ENCODE measurements around the gene TMEM81. TPM values are rescaled to one million over a fixed set of nuclear protein-coding genes. Genes with fewer than 3 reads are reported as not detected.

Gene TMEM81
- total RNA-seq, 1 experiment from 2014 or later = 4.2 TPM

DNA sequence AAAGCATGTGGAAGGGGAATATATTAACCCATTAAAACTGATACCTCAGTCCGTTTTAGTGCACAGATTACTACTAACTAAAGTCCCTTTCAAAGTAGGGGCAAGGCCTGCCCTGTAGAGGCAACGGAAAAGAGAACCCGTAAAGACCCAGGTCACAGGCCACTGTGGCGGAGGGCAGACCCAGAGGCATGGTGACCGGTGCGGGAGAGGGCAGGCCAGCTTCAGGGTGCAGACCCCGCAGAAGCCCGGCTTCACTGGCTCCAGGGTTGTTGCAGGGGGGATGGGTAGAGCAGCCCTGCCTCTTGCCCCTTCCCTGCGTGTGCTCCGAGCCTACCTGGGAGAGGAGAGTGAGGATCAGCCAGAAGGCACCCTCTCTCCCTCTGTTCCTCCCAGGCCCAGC, 23.5 kb downstream of the TMEM81 start:
- BruUV-seq (replicated peaks) = no TSS peak
- peaks cover 30% of the 10 kb centered on the region for H3K27me3 Mint-ChIP-seq (ENCODE audit: insufficient read depth, unreplicated experiment)
- no peaks in the 10 kb centered on the region for H3K9me3 Mint-ChIP-seq (ENCODE audit: unreplicated experiment)
- no peaks in the 10 kb centered on the region for H3K4me1 Mint-ChIP-seq (ENCODE audit: insufficient read depth, unreplicated experiment)
- intact Hi-C loops (cut with micrococcal nuclease) = loop anchor here (1.0 kb wide), 3 partner anchors 71 to 196 kb away; no protein-coding TSS in a partner anchor
- no peak overlapping the region for H3K27ac Mint-ChIP-seq (ENCODE audit: low read depth, unreplicated experiment)
- ChIA-PET POLR2A (interaction anchor here (1.2 to 2.1 kb wide), 3 partner anchors 69 to 85 kb away, joined by 4 to 14 read pairs (median 6); no protein-coding TSS in a partner anchor), CTCF (interaction anchor here (0.6 to 6.6 kb wide), 65 partner anchors 9 to 523 kb away, joined by 3 to 331 read pairs (median 7); partner anchors contain the start of genes CNTN2, RBBP5 and TMEM81)
- no peak for DNase-seq (ENCODE audit: unreplicated experiment)
- H3K4me3 Mint-ChIP-seq (ENCODE audit: unreplicated experiment) = no peak overlapping the region
- TF ChIP-seq, protein P1, sequence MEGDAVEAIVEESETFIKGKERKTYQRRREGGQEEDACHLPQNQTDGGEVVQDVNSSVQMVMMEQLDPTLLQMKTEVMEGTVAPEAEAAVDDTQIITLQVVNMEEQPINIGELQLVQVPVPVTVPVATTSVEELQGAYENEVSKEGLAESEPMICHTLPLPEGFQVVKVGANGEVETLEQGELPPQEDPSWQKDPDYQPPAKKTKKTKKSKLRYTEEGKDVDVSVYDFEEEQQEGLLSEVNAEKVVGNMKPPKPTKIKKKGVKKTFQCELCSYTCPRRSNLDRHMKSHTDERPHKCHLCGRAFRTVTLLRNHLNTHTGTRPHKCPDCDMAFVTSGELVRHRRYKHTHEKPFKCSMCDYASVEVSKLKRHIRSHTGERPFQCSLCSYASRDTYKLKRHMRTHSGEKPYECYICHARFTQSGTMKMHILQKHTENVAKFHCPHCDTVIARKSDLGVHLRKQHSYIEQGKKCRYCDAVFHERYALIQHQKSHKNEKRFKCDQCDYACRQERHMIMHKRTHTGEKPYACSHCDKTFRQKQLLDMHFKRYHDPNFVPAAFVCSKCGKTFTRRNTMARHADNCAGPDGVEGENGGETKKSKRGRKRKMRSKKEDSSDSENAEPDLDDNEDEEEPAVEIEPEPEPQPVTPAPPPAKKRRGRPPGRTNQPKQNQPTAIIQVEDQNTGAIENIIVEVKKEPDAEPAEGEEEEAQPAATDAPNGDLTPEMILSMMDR (IDR thresholded peaks at IDR 0.05; ENCODE audit: unreplicated experiment) = no peak
- no peaks in the 10 kb centered on the region for H3K36me3 Mint-ChIP-seq (ENCODE audit: insufficient read depth, unreplicated experiment)

DNA sequence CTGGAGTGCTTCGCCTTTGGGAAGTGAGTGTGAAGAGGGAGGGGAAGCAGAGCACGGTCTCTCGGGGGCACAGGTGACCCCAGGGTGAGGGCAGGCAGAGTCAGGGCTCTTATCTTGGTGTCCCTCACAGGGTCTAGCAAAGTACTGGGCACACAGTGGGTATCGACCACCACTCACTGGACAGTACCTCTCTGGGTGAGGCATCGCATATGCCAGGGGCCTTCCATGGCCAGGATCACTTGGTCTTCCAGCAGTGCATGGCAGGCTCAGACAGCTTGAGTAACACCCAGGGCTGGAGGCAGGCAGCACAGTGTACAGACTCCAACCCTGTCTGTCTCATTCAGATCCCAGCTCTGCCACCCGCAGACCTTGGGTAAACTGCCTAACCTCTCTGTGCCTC, 24.6 kb downstream of the TMEM81 start:
- Mint-ChIP-seq H3K27me3 (ENCODE audit: insufficient read depth, unreplicated experiment) (peaks cover 41% of the 10 kb centered on the region), H3K4me3 (ENCODE audit: unreplicated experiment) (no peak overlapping the region), H3K9me3 (ENCODE audit: unreplicated experiment) (no peaks in the 10 kb centered on the region), H3K4me1 (ENCODE audit: insufficient read depth, unreplicated experiment) (no peaks in the 10 kb centered on the region), H3K36me3 (ENCODE audit: insufficient read depth, unreplicated experiment) (no peaks in the 10 kb centered on the region), H3K27ac (ENCODE audit: low read depth, unreplicated experiment) (no peak overlapping the region)
- ChIA-PET CTCF (interaction anchor here (1.2 to 6.6 kb wide), 9 partner anchors 9 to 118 kb away, joined by 5 to 272 read pairs (median 47); partner anchors contain the start of genes CNTN2 and RBBP5), POLR2A (interaction anchor here (1.6 kb wide), 1 partner anchor 70 kb away, joined by 4 read pairs; no protein-coding TSS in a partner anchor)
- TF ChIP-seq, protein P1 (IDR thresholded peaks at IDR 0.05; ENCODE audit: unreplicated experiment) = no peak
- BruUV-seq (replicated peaks) = no TSS peak
- no peak for DNase-seq (ENCODE audit: unreplicated experiment)
- intact Hi-C loops (cut with micrococcal nuclease) = no loop called here

DNA sequence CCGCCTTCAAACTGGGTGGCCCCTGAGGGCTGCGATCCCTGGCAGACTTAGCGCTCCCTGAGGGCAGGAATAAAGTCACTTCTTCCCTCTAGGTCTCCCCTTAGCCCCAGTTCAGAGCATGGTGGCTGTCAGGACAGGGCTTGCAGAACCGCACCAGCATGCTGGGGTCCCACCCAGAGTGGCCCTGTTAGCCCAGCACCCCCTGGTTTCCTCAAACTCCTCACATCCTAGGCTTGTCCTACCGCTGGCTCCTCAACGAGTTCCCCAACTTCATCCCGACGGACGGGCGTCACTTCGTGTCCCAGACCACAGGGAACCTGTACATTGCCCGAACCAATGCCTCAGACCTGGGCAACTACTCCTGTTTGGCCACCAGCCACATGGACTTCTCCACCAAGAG, 25.4 kb downstream of the TMEM81 start:
- CTCF ChIA-PET = interaction anchor here (0.6 to 6.6 kb wide), 4 partner anchors 17 to 250 kb away, joined by 3 to 272 read pairs (median 98); no protein-coding TSS in a partner anchor
- POLR2A ChIA-PET = interaction anchor here (1.6 kb wide), 1 partner anchor 69 kb away, joined by 4 read pairs; no protein-coding TSS in a partner anchor

DNA sequence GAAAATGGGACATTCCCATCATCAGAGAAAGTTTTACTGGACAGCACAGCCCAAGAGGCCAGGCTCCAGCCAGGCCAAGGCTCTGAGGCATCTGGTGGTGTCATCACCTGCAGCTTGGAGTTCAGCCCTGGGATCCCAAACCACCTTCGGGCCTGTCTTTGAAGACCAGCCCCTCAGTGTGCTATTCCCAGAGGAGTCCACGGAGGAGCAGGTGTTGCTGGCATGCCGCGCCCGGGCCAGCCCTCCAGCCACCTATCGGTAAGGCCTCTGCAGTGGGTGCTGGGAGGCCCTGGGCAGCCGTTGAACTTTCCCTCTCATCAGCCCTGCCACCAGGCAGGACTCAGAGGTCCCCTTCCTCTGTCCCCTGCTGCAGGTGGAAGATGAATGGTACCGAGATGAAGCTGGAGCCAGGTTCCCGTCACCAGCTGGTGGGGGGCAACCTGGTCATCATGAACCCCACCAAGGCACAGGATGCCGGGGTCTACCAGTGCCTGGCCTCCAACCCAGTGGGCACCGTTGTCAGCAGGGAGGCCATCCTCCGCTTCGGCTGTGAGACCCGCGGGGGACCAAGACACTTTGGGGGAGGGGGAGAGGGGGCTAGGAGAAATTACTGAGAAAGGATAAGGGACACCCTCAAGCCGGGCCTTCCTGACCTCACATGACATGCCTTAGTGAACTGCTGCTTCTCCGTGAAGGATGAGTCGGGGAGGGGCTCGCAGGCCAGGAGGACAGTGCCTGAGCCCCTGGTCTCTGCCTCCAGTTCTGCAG, 26.3 kb downstream of the TMEM81 start:
- intact Hi-C loops (cut with micrococcal nuclease) = no loop called here
- POLR2A ChIA-PET = no interaction called here
- CTCF ChIA-PET = interaction anchor here (0.6 to 6.6 kb wide), 3 partner anchors 68 to 664 kb away, joined by 3 to 272 read pairs (median 4); no protein-coding TSS in a partner anchor
- TF ChIP-seq, protein P1 (IDR thresholded peaks at IDR 0.05; ENCODE audit: unreplicated experiment) = no peak
- no peaks in the 10 kb centered on the region for H3K36me3 Mint-ChIP-seq (ENCODE audit: insufficient read depth, unreplicated experiment)
- DNase-seq (ENCODE audit: unreplicated experiment) = no peak
- BruUV-seq (replicated peaks) = no TSS peak
- H3K27me3 Mint-ChIP-seq (ENCODE audit: insufficient read depth, unreplicated experiment) = peaks cover 58% of the 10 kb centered on the region
- H3K27ac Mint-ChIP-seq (ENCODE audit: low read depth, unreplicated experiment) = no peak overlapping the region
- no peak overlapping the region for H3K4me3 Mint-ChIP-seq (ENCODE audit: unreplicated experiment)
- no peaks in the 10 kb centered on the region for H3K9me3 Mint-ChIP-seq (ENCODE audit: unreplicated experiment)
- no peaks in the 10 kb centered on the region for H3K4me1 Mint-ChIP-seq (ENCODE audit: insufficient read depth, unreplicated experiment)

More for the DNA sequence above, 25.4 kb downstream of the TMEM81 start:
- Mint-ChIP-seq H3K9me3 (ENCODE audit: unreplicated experiment) (no peaks in the 10 kb centered on the region), H3K4me3 (ENCODE audit: unreplicated experiment) (no peak overlapping the region), H3K36me3 (ENCODE audit: insufficient read depth, unreplicated experiment) (no peaks in the 10 kb centered on the region), H3K27ac (ENCODE audit: low read depth, unreplicated experiment) (no peak overlapping the region), H3K4me1 (ENCODE audit: insufficient read depth, unreplicated experiment) (no peaks in the 10 kb centered on the region), H3K27me3 (ENCODE audit: insufficient read depth, unreplicated experiment) (peaks cover 49% of the 10 kb centered on the region)
- TF ChIP-seq, protein P1 (IDR thresholded peaks at IDR 0.05; ENCODE audit: unreplicated experiment) = no peak
- DNase-seq (ENCODE audit: unreplicated experiment) = no peak
- BruUV-seq (replicated peaks) = no TSS peak
- intact Hi-C loops (cut with micrococcal nuclease) = no loop called here

Measured in MCF 10A (cell line).